SHP77 treated with DMSO at 0.1 percent for 48 hours (cell line): Measurements from ENCODE around the gene ZNF322.

Experiments used
- DNase-seq: peaks from one replicate; lab custom pipeline; 2025; lab: John Stamatoyannopoulos, UW

ZNF322 gene

GRCh38 chr6:26588965-26589364 lies 70.6 kb downstream of the ZNF322 start:
- no peak for DNase-seq
